WTC11 (cell line): ENCODE data around the gene MYO7B.

ENCODE experiments used
- CBFB ChIP-seq: sonication (generic); formaldehyde crosslinking; IDR thresholded peaks from 2 replicates; pipeline ENCODE4 v1.8.1; 2022; ENCODE audit warnings: mild to moderate bottlenecking, low read depth, missing genetic modification reagents
- CTCF ChIP-seq: fragments of 200-600 bp; IDR thresholded peaks from 2 replicates; pipeline ENCODE4 v1.8.0; 2022; ENCODE audit warnings: antibody characterized with exemption
- ELF4 ChIP-seq: sonication (generic); formaldehyde crosslinking; IDR thresholded peaks from 2 replicates; pipeline ENCODE4 v1.8.1; 2022; ENCODE audit warnings: low read depth, mild to moderate bottlenecking, moderate library complexity, missing genetic modification reagents
- FOXJ3 ChIP-seq: sonication (generic); formaldehyde crosslinking; IDR thresholded peaks from 2 replicates; pipeline ENCODE4 v1.9.0; 2021; ENCODE audit warnings: missing genetic modification reagents, mild to moderate bottlenecking, borderline replicate concordance
- FOXK1 ChIP-seq: sonication (generic); formaldehyde crosslinking; IDR thresholded peaks from 2 replicates; pipeline ENCODE4 v1.8.0; 2022; ENCODE audit warnings: mild to moderate bottlenecking, moderate library complexity, missing genetic modification reagents
- GTF2I ChIP-seq: fragments of 250-450 bp; sonication (Bioruptor Pico); conservative IDR thresholded peaks from 2 replicates; pipeline ENCODE4 v1.4.0; 2021; ENCODE audit warnings: mild to moderate bottlenecking
- JUN ChIP-seq: sonication (generic); formaldehyde crosslinking; IDR thresholded peaks from 2 replicates; pipeline ENCODE4 v1.8.0; 2023; ENCODE audit warnings: mild to moderate bottlenecking, missing genetic modification reagents
- KAT7 ChIP-seq: sonication (generic); formaldehyde crosslinking; IDR thresholded peaks from 2 replicates; pipeline ENCODE4 v1.8.1; 2023; ENCODE audit warnings: missing genetic modification reagents, mild to moderate bottlenecking, borderline replicate concordance
- NR1H2 ChIP-seq: sonication (generic); formaldehyde crosslinking; IDR thresholded peaks from 2 replicates; pipeline ENCODE4 v1.9.0; 2021; ENCODE audit warnings: mild to moderate bottlenecking, moderate library complexity, missing genetic modification reagents
- OVOL2 ChIP-seq: fragments of 250-450 bp; sonication (Bioruptor Pico); IDR thresholded peaks from 2 replicates; pipeline ENCODE4 v1.9.0; 2021; ENCODE audit warnings: mild to moderate bottlenecking, borderline replicate concordance
- SP1 ChIP-seq: sonication (generic); formaldehyde crosslinking; conservative IDR thresholded peaks from 2 replicates; pipeline ENCODE4 v1.8.1; 2022; ENCODE audit warnings: missing genetic modification reagents
- ZNF263 ChIP-seq: sonication (generic); formaldehyde crosslinking; IDR thresholded peaks from 2 replicates; pipeline ENCODE4 v1.8.1; 2022; ENCODE audit warnings: low read depth, mild to moderate bottlenecking, moderate library complexity, missing genetic modification reagents
- ZNF317 ChIP-seq: sonication (generic); formaldehyde crosslinking; IDR thresholded peaks from 2 replicates; pipeline ENCODE4 v1.8.1; 2023; ENCODE audit warnings: low read depth, mild to moderate bottlenecking, moderate library complexity, missing genetic modification reagents, borderline replicate concordance

GRCh38 chr2:127627740-127628571 is 92.5 kb downstream of the MYO7B start:
- TF ChIP-seq SP1 (CRISPR knock-in tag): no peak
- no peak for TF ChIP-seq GTF2I (CRISPR knock-in tag)
- TF ChIP-seq CTCF: no peak
- no peak for TF ChIP-seq FOXJ3 (CRISPR knock-in tag)
- TF ChIP-seq CBFB (CRISPR knock-in tag): no peak
- TF ChIP-seq ELF4: no peak
- no peak for TF ChIP-seq ZNF317 (CRISPR knock-in tag)
- no peak for TF ChIP-seq ZNF263 (CRISPR knock-in tag)
- TF ChIP-seq JUN (CRISPR knock-in tag): no peak
- TF ChIP-seq NR1H2 (CRISPR knock-in tag): no peak
- TF ChIP-seq FOXK1 (CRISPR knock-in tag): no peak
- no peak for TF ChIP-seq KAT7 (CRISPR knock-in tag)
- no peak for TF ChIP-seq OVOL2 (CRISPR knock-in tag)
